ENCODE results near the gene PDK4.
"Not testable (repeated sequence)": the region's sequence is repeated elsewhere in the genome, so short reads cannot be mapped to it uniquely, and the experiment has no call there.

PDK4 gene

DNA sequence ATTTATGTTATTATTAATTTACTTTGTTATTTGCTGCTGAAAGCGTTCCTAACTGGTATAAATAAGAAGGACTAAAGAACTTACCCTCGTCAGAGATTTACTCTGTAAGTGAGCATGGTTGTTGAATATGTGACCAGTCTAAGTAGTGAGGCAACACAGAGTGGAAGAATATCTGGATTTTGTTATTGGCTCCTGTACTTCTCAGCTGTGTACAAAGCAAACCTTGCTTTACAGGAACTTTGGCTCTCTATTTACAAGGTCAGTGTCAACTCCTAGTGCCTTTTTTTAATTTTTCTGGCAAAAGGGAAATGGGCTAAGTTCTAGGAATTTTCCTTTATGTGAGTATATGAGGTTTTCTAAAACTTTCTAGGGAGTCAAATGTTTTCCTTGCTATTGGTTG is 35.6 kb downstream of the PDK4 start:
- Mint-ChIP-seq H3K36me3 (ENCODE audit: low read depth) (no peaks in the 10 kb centered on the region), H3K9me3 (no peaks in the 10 kb centered on the region), H3K4me1 (no peaks in the 10 kb centered on the region), H3K4me3 (no peak overlapping the region), H3K27ac (no peak overlapping the region), H3K27me3 (peaks cover 6% of the 10 kb centered on the region)
- no peak for ATAC-seq
- no peak for DNase-seq

GRCh38 chr7:95558864-95559263 is 37.5 kb downstream of the PDK4 start:
- no peak for DNase-seq
- H3K27ac Mint-ChIP-seq, result no peak overlapping the region

GRCh38 chr7:95556777-95557176 is 39.5 kb downstream of the PDK4 start:
- no peak for ATAC-seq
- H3K27ac Mint-ChIP-seq, result no peak overlapping the region
- H3K36me3 Mint-ChIP-seq (ENCODE audit: low read depth), result no peaks in the 10 kb centered on the region
- H3K4me1 Mint-ChIP-seq, result no peaks in the 10 kb centered on the region
- H3K4me3 Mint-ChIP-seq, result no peak overlapping the region
- no peaks in the 10 kb centered on the region for H3K9me3 Mint-ChIP-seq
- no peak for DNase-seq
- H3K27me3 Mint-ChIP-seq, result peaks cover 11% of the 10 kb centered on the region

More at GRCh38 chr7:95558864-95559263, 37.5 kb downstream of the PDK4 start:
- no peak overlapping the region for H3K4me3 Mint-ChIP-seq
- no peak for ATAC-seq
- H3K9me3 Mint-ChIP-seq, result no peaks in the 10 kb centered on the region
- peaks cover 9% of the 10 kb centered on the region for H3K27me3 Mint-ChIP-seq
- no peaks in the 10 kb centered on the region for H3K4me1 Mint-ChIP-seq
- H3K36me3 Mint-ChIP-seq (ENCODE audit: low read depth), result no peaks in the 10 kb centered on the region

DNA sequence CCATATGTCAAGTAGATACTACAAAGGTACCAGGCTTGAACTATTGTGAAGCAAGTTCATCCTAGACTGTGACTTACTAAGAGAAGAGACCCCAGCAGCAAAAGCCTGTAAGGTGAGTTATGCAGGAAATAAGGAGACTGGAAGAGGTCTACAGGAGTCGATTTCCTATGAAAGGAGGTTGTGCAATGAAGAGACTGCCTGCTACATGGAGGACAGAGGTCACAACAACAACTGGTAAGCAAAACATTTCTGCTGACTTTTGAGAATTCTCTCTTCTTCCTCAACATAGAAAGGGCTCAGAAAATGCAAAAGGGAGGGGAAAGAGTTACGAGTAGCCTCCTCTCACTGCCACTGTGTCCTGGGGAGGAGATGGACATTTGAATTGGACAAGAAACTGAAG is 42.4 kb downstream of the PDK4 start:
- H3K27ac Mint-ChIP-seq, result no peak overlapping the region
- H3K9me3 Mint-ChIP-seq, result no peaks in the 10 kb centered on the region
- H3K4me1 Mint-ChIP-seq, result no peaks in the 10 kb centered on the region
- DNase-seq (no peak), ATAC-seq (no peak)
- peaks cover 12% of the 10 kb centered on the region for H3K27me3 Mint-ChIP-seq
- H3K4me3 Mint-ChIP-seq, result no peak overlapping the region
- no peaks in the 10 kb centered on the region for H3K36me3 Mint-ChIP-seq (ENCODE audit: low read depth)

DNA sequence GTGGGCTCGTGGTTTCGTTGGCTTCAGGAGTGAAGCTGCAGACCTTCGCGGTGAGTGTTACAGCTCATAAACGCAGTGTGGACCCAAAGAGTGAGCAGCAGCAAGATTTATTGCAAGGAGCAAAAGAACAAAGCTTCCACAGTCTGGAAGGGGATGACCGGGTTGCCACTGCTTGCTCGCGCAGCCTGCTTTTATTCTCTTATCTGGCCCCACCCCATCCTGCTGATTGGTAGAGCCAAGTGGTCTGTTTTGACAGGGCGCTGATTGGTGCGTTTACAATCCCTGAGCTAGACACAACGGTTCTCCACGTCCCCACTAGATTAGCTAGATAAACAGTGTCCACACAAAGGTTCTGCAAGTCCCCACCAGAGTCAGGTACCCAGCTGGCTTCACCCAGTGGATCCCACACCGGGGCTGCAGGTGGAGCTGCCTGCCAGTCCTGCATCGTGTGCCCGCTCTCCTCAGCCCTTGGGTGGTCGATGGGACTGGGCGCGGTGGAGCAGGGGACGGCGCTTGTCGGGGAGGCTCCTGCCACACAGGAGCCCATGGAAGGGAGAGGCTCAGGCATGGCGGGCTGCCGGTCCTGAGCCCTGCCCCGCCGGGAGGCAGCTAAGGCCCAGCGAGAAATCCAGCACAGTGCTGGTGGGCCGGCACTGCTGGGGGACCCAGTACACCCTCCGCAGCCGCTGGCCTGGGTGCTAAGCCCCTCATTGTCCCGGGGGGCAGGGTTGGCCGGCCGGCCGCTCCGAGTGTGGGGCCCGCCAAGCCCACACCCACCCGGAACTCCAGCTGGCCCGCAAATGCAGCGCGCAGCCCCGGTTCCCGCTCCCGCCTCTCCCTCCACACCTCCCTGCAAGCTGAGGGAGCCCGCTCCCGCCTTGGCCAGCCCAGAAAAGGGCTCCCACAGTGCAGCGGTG is 44.0 kb downstream of the PDK4 start:
- H3K27me3 Mint-ChIP-seq, result peaks cover 10% of the 10 kb centered on the region
- not testable (repeated sequence) for H3K36me3 Mint-ChIP-seq (ENCODE audit: low read depth); ATAC-seq; H3K27ac Mint-ChIP-seq; DNase-seq; H3K4me3 Mint-ChIP-seq; H3K9me3 Mint-ChIP-seq; H3K4me1 Mint-ChIP-seq

DNA sequence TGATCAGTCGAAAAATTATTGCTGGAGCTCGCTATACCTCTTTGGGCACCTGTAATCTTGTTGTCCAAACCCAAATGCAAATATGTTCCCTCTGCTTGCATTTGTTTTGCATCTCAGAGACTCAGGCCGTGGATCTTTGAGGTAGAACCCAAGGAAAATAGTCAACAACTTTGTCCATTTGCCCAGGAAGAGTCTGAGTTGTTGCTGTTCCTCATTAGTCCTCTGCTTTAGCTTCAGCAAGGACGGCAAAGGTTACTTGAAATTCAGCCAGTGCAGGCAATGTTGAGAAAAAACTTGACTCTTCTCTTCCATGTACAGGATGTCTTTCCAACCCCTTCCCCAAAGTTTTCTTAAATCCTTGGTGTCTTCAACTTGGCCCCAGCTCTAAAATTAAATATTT is 45.8 kb downstream of the PDK4 start:
- no peak overlapping the region for H3K27ac Mint-ChIP-seq
- DNase-seq (no peak), ATAC-seq (no peak)
- H3K4me1 Mint-ChIP-seq, result no peaks in the 10 kb centered on the region
- peaks cover 10% of the 10 kb centered on the region for H3K27me3 Mint-ChIP-seq
- no peak overlapping the region for H3K4me3 Mint-ChIP-seq
- no peaks in the 10 kb centered on the region for H3K9me3 Mint-ChIP-seq
- no peaks in the 10 kb centered on the region for H3K36me3 Mint-ChIP-seq (ENCODE audit: low read depth)

GRCh38 chr7:95549818-95550529 is 46.3 kb downstream of the PDK4 start:
- H3K27ac Mint-ChIP-seq, result no peak overlapping the region
- no peak overlapping the region for H3K4me3 Mint-ChIP-seq
- H3K36me3 Mint-ChIP-seq (ENCODE audit: low read depth), result no peaks in the 10 kb centered on the region
- H3K27me3 Mint-ChIP-seq, result peaks cover 10% of the 10 kb centered on the region
- no peaks in the 10 kb centered on the region for H3K9me3 Mint-ChIP-seq
- no peaks in the 10 kb centered on the region for H3K4me1 Mint-ChIP-seq
- ATAC-seq (no peak), DNase-seq (no peak)

GRCh38 chr7:95547361-95548348 is 48.7 kb downstream of the PDK4 start:
- H3K27me3 Mint-ChIP-seq, result peaks cover 10% of the 10 kb centered on the region
- no peak for DNase-seq
- ATAC-seq, result no peak
- H3K4me1 Mint-ChIP-seq, result no peaks in the 10 kb centered on the region
- H3K27ac Mint-ChIP-seq, result no peak overlapping the region
- H3K36me3 Mint-ChIP-seq (ENCODE audit: low read depth), result no peaks in the 10 kb centered on the region
- H3K4me3 Mint-ChIP-seq, result no peak overlapping the region
- H3K9me3 Mint-ChIP-seq, result no peaks in the 10 kb centered on the region

DNA sequence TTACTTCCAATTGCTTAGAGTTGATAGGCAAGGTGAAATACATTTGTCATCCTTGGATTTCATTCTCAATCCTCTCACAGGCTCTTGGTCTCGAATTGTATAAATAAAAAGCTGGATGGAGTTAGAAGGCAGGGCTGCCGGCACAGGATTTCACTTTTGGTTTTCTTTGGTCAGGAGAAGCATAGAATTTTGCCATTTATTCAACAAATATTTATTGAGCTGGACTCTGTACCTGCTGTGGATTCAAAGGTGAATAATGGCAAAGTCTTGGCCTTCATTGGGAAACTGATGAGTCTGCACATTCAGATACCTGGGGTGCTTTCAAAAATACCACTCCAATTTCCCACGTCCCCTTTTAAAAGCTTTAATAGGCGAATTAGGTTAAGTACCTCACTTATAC is 49.7 kb downstream of the PDK4 start:
- no peak for ATAC-seq
- Mint-ChIP-seq H3K4me3 (no peak overlapping the region), H3K9me3 (no peaks in the 10 kb centered on the region), H3K27me3 (peaks cover 8% of the 10 kb centered on the region), H3K27ac (no peak overlapping the region), H3K4me1 (no peaks in the 10 kb centered on the region), H3K36me3 (ENCODE audit: low read depth) (no peaks in the 10 kb centered on the region)
- DNase-seq, result no peak

DNA sequence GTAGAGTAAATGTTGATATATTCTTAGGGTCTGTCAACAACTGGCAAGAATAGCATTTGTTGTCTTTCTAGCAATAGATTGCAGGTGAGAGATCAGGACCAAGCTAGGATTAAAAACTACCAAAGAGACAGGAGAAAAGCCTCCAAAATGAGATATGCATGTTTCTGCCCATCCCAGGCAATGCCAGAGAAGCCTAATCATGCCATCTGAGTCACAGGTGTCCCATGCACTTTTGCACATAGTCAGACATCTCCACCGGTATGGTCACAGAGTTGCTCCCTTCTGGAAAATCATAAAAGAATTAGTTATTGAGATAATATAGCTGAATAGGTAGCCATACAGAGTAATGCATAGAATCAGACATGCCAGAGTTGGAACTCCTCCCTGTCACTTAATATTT is 50.6 kb downstream of the PDK4 start:
- ATAC-seq (no peak), DNase-seq (no peak)
- Mint-ChIP-seq H3K9me3 (no peaks in the 10 kb centered on the region), H3K4me1 (no peaks in the 10 kb centered on the region), H3K36me3 (ENCODE audit: low read depth) (no peaks in the 10 kb centered on the region), H3K4me3 (no peak overlapping the region), H3K27ac (no peak overlapping the region), H3K27me3 (peaks cover 10% of the 10 kb centered on the region)

DNA sequence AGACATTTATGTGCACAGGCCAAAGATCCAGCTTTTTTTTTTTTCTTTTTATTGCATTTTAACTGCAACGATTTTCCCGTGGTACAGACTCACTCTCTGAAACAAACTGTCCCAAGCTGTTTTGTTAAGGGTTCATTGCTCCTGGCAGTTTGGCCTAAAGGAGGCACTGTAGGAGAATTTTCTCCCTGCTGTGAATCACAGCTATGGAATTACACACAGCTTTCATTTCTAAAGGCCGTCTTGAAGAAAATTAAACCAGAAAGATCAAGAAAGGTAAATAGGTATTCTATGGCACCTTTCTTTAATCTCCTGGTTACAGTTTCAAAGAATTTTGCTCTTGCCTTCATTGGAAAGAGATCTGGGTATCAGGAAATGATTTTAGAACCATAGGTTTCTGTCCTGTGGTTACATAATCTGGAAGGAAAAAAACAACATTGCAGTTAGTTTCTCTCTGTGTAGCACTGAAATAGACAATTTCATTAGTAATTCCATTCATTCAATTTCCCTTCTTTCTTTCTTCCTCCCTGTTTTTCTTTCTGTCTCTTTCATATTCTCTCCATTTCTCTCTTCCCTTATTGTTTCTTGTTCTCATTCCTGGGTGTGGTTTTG is 51.2 kb downstream of the PDK4 start:
- H3K4me1 Mint-ChIP-seq, result no peaks in the 10 kb centered on the region
- ATAC-seq (no peak), DNase-seq (no peak)
- peaks cover 9% of the 10 kb centered on the region for H3K27me3 Mint-ChIP-seq
- H3K9me3 Mint-ChIP-seq, result no peaks in the 10 kb centered on the region
- no peak overlapping the region for H3K27ac Mint-ChIP-seq
- H3K36me3 Mint-ChIP-seq (ENCODE audit: low read depth), result no peaks in the 10 kb centered on the region
- no peak overlapping the region for H3K4me3 Mint-ChIP-seq

DNA sequence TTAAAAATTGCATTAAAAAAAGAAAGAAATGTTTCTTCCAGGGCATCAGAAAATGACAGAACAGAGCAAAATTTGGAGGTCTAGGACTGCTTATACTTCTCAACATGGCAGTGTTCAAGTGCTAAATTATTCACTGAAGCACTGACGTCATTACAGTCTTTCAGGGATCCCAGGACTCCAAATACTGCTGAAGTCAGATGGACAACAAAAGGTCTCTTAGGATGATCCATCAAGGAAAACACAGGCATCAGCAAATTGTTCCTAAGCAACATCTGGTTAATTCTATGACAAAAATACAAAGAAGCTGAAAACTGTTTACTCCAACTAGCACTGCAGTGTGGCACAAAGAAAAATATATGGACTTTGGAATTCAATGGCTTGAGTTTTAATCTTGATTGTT is 52.1 kb downstream of the PDK4 start:
- no peak overlapping the region for H3K4me3 Mint-ChIP-seq
- H3K9me3 Mint-ChIP-seq, result no peaks in the 10 kb centered on the region
- H3K27ac Mint-ChIP-seq, result no peak overlapping the region
- H3K27me3 Mint-ChIP-seq, result peaks cover 5% of the 10 kb centered on the region
- no peak for DNase-seq
- no peaks in the 10 kb centered on the region for H3K4me1 Mint-ChIP-seq
- H3K36me3 Mint-ChIP-seq (ENCODE audit: low read depth), result no peaks in the 10 kb centered on the region
- no peak for ATAC-seq

DNA sequence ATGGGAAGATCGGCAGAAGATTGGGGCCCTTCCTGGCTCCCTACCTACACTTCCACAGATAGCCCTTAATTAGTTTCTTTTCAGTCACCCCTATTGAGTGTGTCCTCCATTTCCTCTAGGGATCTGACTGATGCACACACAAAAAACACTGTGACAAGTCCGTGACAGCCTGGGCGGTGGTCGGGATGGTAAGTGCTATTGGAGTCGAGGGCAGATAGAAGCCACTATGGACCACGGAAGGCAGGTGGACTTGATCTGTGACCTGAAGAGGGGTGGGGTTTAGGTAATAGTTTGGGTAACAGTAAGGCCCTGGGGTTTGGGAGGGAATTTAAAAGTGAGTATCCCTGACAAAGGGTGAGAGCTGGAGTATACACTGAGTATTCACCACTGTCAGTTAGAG is 53.0 kb downstream of the PDK4 start:
- no peaks in the 10 kb centered on the region for H3K9me3 Mint-ChIP-seq
- no peak overlapping the region for H3K27ac Mint-ChIP-seq
- H3K27me3 Mint-ChIP-seq, result peaks cover 5% of the 10 kb centered on the region
- DNase-seq (no peak), ATAC-seq (no peak)
- no peaks in the 10 kb centered on the region for H3K36me3 Mint-ChIP-seq (ENCODE audit: low read depth)
- H3K4me1 Mint-ChIP-seq, result no peaks in the 10 kb centered on the region
- H3K4me3 Mint-ChIP-seq, result no peak overlapping the region

DNA sequence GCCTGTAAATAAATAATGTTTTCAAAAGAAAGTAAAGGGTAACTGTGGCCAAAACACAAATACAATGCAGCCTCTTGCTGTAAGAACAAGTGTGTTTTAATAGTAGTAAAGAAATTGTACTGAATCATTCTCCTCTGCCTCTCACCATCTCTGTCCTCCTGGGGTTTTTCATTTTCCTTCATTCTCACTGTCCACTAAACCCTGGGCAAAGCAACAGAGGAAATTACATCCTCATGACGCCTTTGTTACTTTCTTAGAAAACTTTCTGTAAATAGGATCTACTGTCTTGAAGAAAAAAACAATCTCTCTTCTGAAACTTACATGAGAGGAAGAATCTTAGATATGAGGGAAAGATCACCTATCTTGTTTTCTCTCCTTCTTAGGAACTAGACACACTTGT is 56.0 kb downstream of the PDK4 start:
- Mint-ChIP-seq H3K4me1 (no peaks in the 10 kb centered on the region), H3K9me3 (no peaks in the 10 kb centered on the region), H3K27me3 (peaks cover 5% of the 10 kb centered on the region), H3K4me3 (no peak overlapping the region), H3K36me3 (ENCODE audit: low read depth) (no peaks in the 10 kb centered on the region), H3K27ac (no peak overlapping the region)
- ATAC-seq (no peak), DNase-seq (no peak)

Data from activated naive CD8-positive, alpha-beta T cell treated with anti-CD3 and anti-CD28 coated beads, Interleukin-2, amount 50 U/mL, for 24 hours (primary cell).